Brain microvascular endothelial cell (primary cell): ENCODE data around the gene GFI1B.
"Not testable (repeated sequence)": the region's sequence is repeated elsewhere in the genome, so short reads cannot be mapped to it uniquely, and the experiment has no call there.

ENCODE experiments used
- DNase-seq: peaks from one replicate; pipeline ENCODE4 v3.0.0-alpha.2; 2020
- H3K27ac ChIP-seq: fragments of 250-450 bp; sonication (Bioruptor Pico); 2 replicates; pipeline ENCODE4 v1.5.1; 2020; ENCODE audit warnings: mild to moderate bottlenecking, moderate library complexity
- H3K27me3 ChIP-seq: fragments of 250-450 bp; sonication (Bioruptor Pico); replicated peaks from 2 replicates; pipeline ENCODE4 v1.5.1; 2020; ENCODE audit warnings: mild to moderate bottlenecking
- H3K36me3 ChIP-seq: fragments of 250-450 bp; sonication (Bioruptor Pico); replicated peaks from 2 replicates; pipeline ENCODE4 v1.5.1; 2020; ENCODE audit warnings: mild to moderate bottlenecking
- H3K4me3 ChIP-seq: 2 replicates; pipeline ENCODE4 v1.5.1; 2011; ENCODE audit warnings: low read depth, mild to moderate bottlenecking, control low read depth, low read length, moderate library complexity
- in situ Hi-C: cut with HindIII; loops from 2 replicates; pipeline ENCODE4 v1.10.0; 2017; ENCODE audit warnings: low sequenced_read_pairs, low pct_ligation_motif_present
- TF ChIP-seq, protein P1 (sequence below): IDR thresholded peaks from 2 replicates; pipeline ENCODE4 v1.5.1; 2011; ENCODE audit warnings: low read depth, mild to moderate bottlenecking, moderate library complexity, low read length, control low read depth, inconsistent platforms; ENCODE audit errors: missing control alignments

The GFI1B gene

DNA sequence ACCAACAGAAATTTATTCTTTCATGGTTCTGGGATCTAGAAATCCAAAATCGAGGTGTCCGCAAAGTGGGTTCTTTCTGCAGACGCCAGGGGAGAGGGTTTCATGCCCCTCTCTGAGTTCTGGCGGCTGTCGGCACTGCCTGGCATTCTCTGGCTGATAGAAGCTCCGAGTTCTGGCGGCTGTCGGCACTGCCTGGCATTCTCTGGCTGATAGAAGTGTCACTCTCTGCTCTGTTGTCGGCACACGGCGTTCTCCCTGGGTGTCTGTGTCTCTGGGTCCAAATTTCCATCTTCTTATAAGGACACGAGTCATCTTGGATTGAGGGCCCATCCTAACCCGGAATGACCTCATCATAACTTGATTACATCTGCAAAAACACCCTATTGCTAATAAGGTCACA is 7.6 kb downstream of the GFI1B start:
- in situ Hi-C loops: no loop called here
- no peak for DNase-seq
- no peaks in the 10 kb centered on the region for H3K36me3 ChIP-seq
- H3K27ac ChIP-seq: no peak overlapping the region
- TF ChIP-seq, protein P1, sequence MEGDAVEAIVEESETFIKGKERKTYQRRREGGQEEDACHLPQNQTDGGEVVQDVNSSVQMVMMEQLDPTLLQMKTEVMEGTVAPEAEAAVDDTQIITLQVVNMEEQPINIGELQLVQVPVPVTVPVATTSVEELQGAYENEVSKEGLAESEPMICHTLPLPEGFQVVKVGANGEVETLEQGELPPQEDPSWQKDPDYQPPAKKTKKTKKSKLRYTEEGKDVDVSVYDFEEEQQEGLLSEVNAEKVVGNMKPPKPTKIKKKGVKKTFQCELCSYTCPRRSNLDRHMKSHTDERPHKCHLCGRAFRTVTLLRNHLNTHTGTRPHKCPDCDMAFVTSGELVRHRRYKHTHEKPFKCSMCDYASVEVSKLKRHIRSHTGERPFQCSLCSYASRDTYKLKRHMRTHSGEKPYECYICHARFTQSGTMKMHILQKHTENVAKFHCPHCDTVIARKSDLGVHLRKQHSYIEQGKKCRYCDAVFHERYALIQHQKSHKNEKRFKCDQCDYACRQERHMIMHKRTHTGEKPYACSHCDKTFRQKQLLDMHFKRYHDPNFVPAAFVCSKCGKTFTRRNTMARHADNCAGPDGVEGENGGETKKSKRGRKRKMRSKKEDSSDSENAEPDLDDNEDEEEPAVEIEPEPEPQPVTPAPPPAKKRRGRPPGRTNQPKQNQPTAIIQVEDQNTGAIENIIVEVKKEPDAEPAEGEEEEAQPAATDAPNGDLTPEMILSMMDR: no peak
- H3K4me3 ChIP-seq: no peak overlapping the region
- peaks cover 25% of the 10 kb centered on the region for H3K27me3 ChIP-seq

DNA sequence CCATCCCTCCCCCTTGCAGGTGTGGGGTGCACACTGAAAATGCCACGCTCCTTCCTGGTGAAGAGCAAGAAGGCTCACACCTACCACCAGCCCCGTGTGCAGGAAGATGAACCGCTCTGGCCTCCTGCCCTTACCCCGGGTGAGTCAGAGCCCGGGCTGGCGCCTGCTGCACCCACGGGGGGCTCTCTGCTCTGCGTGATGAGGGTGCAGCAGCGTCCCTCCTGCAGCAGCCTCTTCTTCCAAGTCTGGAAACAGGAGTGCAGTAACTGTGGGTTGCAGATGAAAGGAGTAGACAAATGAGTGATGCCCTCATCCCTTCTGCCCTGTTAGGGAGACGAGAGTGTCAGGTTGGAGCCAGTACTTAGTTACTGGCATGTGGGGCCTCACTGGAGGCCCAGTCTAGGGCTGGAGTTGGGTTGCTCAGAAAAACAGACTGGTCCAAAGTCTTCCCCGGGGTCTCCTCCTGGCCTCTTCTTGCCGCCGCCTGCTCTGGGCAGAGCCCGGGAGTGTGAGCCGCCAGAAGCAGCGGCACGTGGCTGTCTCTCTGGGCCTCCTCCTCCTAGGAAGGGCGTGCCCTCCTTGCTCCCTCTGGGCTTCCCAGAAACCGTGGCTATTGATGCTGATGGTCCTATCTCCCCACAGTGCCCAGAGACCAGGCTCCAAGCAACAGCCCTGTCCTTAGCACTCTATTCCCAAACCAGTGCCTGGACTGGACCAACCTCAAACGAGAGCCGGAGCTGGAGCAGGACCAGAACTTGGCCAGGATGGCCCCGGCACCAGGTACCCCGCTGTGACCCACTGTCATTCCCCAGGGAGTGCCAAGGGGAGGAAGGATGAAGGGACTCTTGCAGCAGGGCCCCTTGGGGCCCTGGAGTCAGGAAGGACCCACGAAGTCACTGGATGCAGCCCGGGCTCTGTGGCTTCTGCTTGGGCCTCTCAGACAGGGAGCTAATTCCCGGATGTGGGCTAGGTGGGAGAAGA is 8.4 kb downstream of the GFI1B start:
- H3K27me3 ChIP-seq: peaks cover 30% of the 10 kb centered on the region
- in situ Hi-C loops: no loop called here
- TF ChIP-seq, protein P1: no peak
- no peaks in the 10 kb centered on the region for H3K36me3 ChIP-seq
- DNase-seq: no peak
- H3K4me3 ChIP-seq: no peak overlapping the region
- no peak overlapping the region for H3K27ac ChIP-seq

DNA sequence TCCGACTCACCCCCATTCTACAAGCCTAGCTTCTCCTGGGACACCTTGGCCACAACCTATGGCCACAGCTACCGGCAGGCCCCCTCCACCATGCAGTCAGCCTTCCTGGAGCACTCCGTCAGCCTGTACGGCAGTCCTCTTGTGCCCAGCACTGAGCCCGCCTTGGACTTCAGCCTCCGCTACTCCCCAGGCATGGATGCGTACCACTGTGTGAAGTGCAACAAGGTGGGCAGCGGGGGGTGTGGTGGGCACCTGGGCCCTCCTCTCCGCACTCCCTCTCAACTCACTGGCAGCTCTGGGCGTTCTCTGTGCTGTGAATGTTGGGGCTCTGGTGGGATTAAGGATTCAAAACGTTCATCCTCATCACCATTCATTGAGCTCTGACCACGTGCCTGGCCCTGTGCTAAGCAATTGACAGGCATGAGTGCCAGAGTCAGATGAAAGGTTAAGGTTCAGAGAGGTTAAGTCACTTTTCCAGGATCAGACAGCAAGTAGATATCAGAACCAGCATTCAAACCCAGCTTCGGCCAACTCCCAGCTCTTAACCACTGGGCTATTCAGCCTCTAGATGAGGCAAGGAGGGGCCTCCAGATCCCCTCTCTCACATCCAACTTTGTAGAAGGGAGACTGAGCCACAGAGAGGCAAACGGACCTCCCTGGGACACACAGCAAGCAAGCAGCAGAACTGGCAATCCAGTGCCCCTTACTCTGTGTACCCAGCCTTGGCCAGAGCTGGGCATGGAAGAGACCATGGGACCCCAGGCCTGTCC is 9.9 kb downstream of the GFI1B start:
- Histone ChIP-seq H3K27me3 (peaks cover 37% of the 10 kb centered on the region), H3K4me3 (no peak overlapping the region)

DNA sequence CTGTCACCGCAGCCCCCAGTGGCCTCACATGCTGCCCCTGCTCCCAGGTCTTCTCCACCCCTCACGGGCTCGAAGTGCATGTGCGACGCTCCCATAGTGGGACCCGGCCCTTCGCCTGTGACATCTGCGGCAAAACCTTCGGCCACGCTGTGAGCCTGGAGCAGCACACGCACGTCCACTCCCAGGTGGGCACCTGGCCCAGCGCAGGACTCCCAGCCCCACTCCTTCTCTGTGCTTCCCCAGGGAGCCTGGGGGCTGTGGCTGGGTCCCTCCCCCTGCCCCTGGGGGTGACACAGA is 10.5 kb downstream of the GFI1B start:
- no peak overlapping the region for H3K27ac ChIP-seq
- in situ Hi-C loops: no loop called here
- TF ChIP-seq, protein P1: no peak
- H3K36me3 ChIP-seq: no peaks in the 10 kb centered on the region
- no peak for DNase-seq
- no peak overlapping the region for H3K4me3 ChIP-seq
- peaks cover 43% of the 10 kb centered on the region for H3K27me3 ChIP-seq

More for the DNA sequence above, 9.9 kb downstream of the GFI1B start:
- no peak for DNase-seq
- no peaks in the 10 kb centered on the region for H3K36me3 ChIP-seq
- H3K27ac ChIP-seq: no peak overlapping the region
- in situ Hi-C loops: no loop called here
- TF ChIP-seq, protein P1: no peak

DNA sequence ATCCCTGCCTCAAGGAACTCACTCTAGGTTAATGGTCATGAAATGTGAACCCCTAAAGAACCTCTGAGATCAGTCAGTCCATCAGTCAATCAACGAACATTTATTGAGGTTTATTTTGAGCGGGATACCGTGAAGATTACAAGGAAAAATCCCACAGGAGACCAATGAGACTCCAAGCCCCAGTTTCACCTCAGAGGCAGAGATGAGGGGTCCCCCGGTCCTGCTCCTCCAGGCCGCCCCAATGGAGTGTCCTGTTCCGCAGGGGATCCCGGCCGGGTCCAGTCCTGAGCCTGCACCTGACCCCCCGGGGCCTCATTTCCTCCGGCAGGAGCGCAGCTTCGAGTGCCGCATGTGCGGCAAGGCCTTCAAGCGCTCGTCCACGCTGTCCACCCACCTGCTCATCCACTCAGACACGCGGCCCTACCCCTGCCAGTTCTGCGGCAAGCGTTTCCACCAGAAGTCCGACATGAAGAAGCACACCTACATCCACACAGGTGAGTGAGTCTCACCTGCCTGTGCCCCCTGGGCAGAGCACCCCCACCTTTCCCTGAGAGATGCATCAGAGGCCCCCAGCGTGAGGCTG is 11.0 kb downstream of the GFI1B start:
- DNase-seq: no peak
- TF ChIP-seq, protein P1: no peak
- in situ Hi-C loops: no loop called here
- Histone ChIP-seq H3K4me3 (no peak overlapping the region), H3K27me3 (peaks cover 41% of the 10 kb centered on the region), H3K36me3 (no peaks in the 10 kb centered on the region), H3K27ac (no peak overlapping the region)

DNA sequence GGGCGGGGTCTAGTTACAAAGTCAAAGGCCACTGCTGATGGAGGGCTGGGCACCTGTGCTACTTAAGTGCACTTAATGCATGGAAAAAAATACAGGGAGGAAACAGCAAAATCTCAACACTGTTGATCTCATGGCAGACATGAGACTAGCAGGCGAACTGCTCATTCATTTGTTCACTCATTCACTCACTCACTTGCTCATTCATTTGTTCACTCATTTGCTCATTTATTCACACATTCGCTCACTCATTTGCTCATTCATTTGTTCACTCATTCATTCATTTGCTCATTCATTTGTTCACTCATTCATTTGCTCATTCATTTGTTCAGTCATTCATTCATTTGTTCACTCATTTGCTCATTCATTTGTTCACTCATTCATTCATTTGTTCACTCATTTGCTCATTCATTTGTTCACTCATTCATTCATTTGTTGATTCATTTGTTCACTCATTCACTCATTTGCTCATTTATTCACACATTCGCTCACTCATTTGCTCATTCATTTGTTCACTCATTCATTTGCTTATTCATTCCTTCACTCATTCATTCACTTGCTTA is 11.6 kb downstream of the GFI1B start:
- H3K27ac ChIP-seq, DNase-seq, H3K36me3 ChIP-seq, in situ Hi-C loops, H3K4me3 ChIP-seq: not testable (repeated sequence)
- peaks cover 47% of the 10 kb centered on the region for H3K27me3 ChIP-seq
